ENCODE measurements around the gene KIAA2012.

KIAA2012 gene

DNA sequence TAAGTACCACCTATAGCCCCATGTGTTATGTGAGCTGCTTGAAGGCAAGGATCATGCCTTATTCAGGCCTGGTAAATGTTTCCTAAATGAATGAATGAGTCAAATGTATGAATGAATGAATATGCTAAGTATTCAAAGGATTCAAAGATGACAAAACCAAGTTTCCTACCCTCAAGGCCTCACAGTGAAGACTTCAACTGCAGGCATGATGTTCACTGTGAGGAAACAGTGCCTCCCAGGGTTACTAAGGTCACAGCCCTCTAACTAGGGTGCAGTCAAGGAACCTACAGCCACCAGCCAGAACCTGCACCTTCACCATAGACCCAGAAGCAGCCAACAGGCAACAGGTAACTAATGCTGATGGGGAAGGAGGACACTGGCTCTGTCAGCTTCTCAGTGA is 96.1 kb downstream of the KIAA2012 start:
- no peak for TF ChIP-seq CEBPB (IDR thresholded peaks at IDR 0.05)
- no peak for TF ChIP-seq REST (IDR thresholded peaks at IDR 0.05; ENCODE audit: low read depth)
- TF ChIP-seq TEAD4 (IDR thresholded peaks at IDR 0.05): no peak
- TF ChIP-seq, protein P1, sequence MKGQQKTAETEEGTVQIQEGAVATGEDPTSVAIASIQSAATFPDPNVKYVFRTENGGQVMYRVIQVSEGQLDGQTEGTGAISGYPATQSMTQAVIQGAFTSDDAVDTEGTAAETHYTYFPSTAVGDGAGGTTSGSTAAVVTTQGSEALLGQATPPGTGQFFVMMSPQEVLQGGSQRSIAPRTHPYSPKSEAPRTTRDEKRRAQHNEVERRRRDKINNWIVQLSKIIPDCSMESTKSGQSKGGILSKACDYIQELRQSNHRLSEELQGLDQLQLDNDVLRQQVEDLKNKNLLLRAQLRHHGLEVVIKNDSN (IDR thresholded peaks at IDR 0.05): no peak
- TF ChIP-seq NFIC (IDR thresholded peaks at IDR 0.05): no peak
- TF ChIP-seq CREB1 (IDR thresholded peaks at IDR 0.05; ENCODE audit: low read depth): no peak
- TF ChIP-seq TAF1 (IDR thresholded peaks at IDR 0.05; ENCODE audit: low read depth): no peak
- TF ChIP-seq ZBTB7A (IDR thresholded peaks at IDR 0.05; ENCODE audit: low read depth): no peak

GRCh38 chr2:202169832-202170424 is 96.9 kb downstream of the KIAA2012 start:
- no peak for TF ChIP-seq NFIC (IDR thresholded peaks at IDR 0.05)
- no peak for TF ChIP-seq ZBTB7A (IDR thresholded peaks at IDR 0.05; ENCODE audit: low read depth)
- no peak for TF ChIP-seq TEAD4 (IDR thresholded peaks at IDR 0.05)
- no peak for TF ChIP-seq CEBPB (IDR thresholded peaks at IDR 0.05)
- TF ChIP-seq RAD21 (IDR thresholded peaks at IDR 0.05; ENCODE audit: low read depth): no peak
- TF ChIP-seq, protein P1 (IDR thresholded peaks at IDR 0.05): no peak
- no peak for TF ChIP-seq EGR1 (IDR thresholded peaks at IDR 0.05)
- TF ChIP-seq REST (IDR thresholded peaks at IDR 0.05; ENCODE audit: low read depth): no peak
- TF ChIP-seq TAF1 (IDR thresholded peaks at IDR 0.05; ENCODE audit: low read depth): no peak
- no peak for TF ChIP-seq CREB1 (IDR thresholded peaks at IDR 0.05; ENCODE audit: low read depth)
- TF ChIP-seq EP300 (IDR thresholded peaks at IDR 0.05; ENCODE audit: borderline replicate concordance): no peak
- TF ChIP-seq, protein P2, sequence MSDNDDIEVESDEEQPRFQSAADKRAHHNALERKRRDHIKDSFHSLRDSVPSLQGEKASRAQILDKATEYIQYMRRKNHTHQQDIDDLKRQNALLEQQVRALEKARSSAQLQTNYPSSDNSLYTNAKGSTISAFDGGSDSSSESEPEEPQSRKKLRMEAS (IDR thresholded peaks at IDR 0.05): no peak
- TF ChIP-seq TCF12 (IDR thresholded peaks at IDR 0.05; ENCODE audit: low read depth): no peak
- TF ChIP-seq YY1 (IDR thresholded peaks at IDR 0.05; ENCODE audit: low read depth): no peak
- no peak for TF ChIP-seq FOXM1 (IDR thresholded peaks at IDR 0.05; ENCODE audit: borderline replicate concordance, low read depth)

DNA sequence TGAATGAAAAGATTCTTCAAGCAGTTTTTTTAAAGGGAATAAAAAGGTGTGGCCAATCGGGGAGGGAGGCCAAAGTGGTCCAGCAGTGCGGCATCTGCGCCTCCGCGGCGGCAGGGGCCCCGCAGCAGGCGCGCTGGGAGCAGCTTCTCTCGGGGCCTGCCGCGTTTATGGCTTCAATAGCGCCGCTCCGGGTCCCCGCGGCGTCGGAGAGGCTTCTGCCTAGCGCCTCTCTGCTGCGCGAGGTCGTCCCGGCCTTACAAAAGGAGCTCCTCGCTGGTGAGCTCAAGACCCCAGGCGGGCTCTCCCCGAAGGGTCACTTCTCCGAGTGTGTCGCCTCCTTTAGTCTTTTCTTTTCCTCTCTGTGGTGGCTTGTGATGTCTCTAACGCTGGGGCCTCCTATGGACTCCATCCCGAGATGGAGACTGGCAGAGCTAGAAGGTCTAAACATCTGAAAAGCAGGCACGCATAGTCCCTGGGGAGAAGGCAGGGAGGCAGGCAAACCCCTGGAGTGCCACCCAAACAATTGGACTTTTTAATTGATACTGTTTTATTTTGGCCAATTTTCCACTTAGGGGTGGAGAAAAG is 98.3 kb downstream of the KIAA2012 start:
- no peak for TF ChIP-seq YY1 (IDR thresholded peaks at IDR 0.05; ENCODE audit: low read depth)
- no peak for TF ChIP-seq TAF1 (IDR thresholded peaks at IDR 0.05; ENCODE audit: low read depth)
- TF ChIP-seq, protein P1 (IDR thresholded peaks at IDR 0.05): no peak
- TF ChIP-seq FOXM1 (IDR thresholded peaks at IDR 0.05; ENCODE audit: borderline replicate concordance, low read depth): no peak
- TF ChIP-seq CREB1 (IDR thresholded peaks at IDR 0.05; ENCODE audit: low read depth): no peak
- TF ChIP-seq, protein P2 (IDR thresholded peaks at IDR 0.05): no peak
- TF ChIP-seq TCF12 (IDR thresholded peaks at IDR 0.05; ENCODE audit: low read depth): no peak
- no peak for TF ChIP-seq EGR1 (IDR thresholded peaks at IDR 0.05)
- TF ChIP-seq RAD21 (IDR thresholded peaks at IDR 0.05; ENCODE audit: low read depth): no peak
- TF ChIP-seq NFIC (IDR thresholded peaks at IDR 0.05): no peak
- TF ChIP-seq ZBTB7A (IDR thresholded peaks at IDR 0.05; ENCODE audit: low read depth): no peak
- no peak for TF ChIP-seq CEBPB (IDR thresholded peaks at IDR 0.05)
- TF ChIP-seq EP300 (IDR thresholded peaks at IDR 0.05; ENCODE audit: borderline replicate concordance): no peak
- no peak for TF ChIP-seq TEAD4 (IDR thresholded peaks at IDR 0.05)

DNA sequence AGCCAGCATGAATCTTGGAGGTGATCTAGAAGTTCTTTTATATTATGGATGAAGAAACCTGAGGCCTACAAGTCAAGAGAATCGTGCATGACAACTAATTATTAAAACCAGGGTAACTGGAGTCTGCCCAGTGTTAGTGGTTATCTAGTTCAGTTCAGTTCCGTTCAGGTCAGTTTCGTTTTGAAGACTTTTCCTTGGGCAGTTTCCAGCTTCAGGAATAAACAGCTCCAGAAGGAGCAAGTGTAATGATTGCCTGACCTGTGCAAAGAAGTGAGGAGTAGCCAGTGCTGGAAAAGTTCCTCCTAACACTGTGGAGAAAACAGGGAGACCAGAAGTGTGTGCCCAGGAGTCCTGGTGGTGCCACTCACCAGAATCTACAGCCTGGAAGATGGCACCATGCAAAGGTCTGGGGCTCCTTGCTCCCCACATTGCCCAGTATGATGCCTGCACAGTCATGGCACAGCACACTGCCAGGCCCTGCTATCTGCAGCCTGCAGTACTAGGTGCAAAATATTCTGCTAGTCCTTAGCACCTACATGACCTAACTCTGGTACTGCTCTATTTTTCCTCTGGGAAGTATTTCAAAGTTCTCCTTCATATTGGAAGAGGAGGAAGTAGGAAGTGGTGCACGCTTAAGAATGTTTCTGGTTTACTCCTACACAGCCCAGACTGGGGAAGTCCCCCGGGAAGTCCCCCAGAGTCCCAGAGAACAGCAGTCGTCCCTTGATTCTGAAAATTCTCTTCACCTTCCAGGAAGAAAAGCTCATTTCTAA is 99.6 kb downstream of the KIAA2012 start:
- TF ChIP-seq YY1 (IDR thresholded peaks at IDR 0.05; ENCODE audit: low read depth) (no peak), EGR1 (IDR thresholded peaks at IDR 0.05) (no peak)

- TF ChIP-seq, protein P2 (IDR thresholded peaks at IDR 0.05): no peak
- no peak for TF ChIP-seq CREB1 (IDR thresholded peaks at IDR 0.05; ENCODE audit: low read depth)
- peak; percentile 92 for TF ChIP-seq RAD21 (IDR thresholded peaks at IDR 0.05; ENCODE audit: low read depth)
- no peak for TF ChIP-seq YY1 (IDR thresholded peaks at IDR 0.05; ENCODE audit: low read depth)
- no peak for TF ChIP-seq TEAD4 (IDR thresholded peaks at IDR 0.05)
Observed at GRCh38 chr2:202178346-202178958, 105.4 kb downstream of the KIAA2012 start.
